ENCODE measurements around the gene MCF2L2.

MCF2L2 gene

DNA sequence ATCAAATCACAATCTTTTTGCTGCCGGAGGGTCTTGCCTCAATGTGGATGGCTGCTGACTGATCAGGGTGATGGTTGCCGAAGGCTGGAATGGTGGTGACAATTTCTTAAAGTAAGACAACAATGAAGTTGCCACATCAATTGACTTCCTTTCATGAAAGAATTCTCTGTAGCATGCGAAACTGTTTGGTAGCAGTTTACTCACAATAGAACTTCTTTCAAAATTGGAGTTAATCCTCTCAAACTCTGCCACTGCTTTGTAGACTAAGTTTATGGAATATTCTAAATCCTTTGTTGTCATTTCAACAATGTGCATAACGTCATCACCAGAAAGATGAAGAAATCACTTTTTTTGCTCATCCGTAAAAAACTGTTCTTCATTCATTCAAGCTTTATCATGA, 109.5 kb downstream of the MCF2L2 start:
- no peak for DNase-seq

DNA sequence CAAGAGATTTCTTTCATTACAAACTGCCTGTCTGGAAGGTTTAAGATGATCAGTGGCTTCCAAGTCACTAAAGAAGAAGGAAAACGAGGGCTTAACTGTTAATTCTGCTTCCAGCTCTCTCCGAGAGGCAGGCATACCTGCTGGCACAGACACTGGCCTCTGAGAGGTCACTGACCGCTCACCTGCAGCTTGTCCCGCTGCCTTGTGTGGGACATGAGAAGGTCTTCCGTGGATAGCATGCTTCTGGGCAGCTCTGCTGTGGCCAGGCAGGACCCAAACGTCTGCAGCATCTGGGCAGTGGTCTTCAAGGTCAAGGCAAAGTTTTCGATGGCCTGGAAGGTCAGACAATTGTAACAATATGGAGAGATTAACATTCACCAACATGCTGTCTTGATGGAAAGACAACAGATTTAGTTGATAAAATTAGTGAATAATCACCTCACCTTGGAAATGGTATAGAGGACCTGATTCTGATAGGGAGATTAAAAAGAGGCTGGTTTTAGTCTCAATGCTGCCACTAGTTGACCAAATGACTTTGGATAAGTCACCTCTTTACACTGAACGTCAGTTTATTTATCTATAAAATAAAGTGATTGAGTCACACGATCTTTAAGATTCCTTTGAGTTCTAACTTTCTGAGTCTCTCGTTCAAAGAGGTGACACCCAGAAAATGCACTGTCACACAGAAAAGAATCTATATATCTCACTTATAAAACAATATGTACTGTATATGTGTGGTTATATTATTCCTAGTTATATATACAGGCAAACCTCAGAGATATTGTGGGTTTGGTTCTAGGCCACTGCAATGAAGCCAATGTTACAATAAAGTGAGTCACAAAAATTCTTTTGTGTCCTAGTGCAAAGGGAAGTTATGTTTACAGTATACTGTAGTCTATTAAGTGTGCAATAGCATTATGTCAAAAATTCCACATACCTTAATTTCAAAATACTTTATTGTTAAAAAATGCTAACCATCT, 110.2 kb downstream of the MCF2L2 start:
- DNase-seq: no peak

DNA sequence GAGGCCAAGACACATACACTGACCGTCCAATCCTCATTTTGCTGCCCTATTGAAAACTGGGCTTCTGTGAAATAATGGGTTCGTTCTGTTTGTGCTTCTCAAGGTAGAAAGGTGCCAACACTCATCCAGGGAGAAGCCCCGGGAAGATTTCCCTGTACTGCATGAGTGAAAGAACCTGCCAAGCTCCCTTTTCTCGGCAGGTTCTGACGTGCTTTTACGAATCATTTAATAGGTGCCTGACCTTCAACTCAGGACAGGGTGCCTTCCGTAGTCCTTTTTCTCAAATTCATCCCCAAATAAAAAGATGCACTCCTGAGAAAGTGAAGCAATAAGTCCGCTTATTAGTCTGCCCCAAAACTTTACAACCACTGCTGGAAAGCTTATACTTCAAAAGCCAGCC, 111.1 kb downstream of the MCF2L2 start:
- DNase-seq: no peak

DNA sequence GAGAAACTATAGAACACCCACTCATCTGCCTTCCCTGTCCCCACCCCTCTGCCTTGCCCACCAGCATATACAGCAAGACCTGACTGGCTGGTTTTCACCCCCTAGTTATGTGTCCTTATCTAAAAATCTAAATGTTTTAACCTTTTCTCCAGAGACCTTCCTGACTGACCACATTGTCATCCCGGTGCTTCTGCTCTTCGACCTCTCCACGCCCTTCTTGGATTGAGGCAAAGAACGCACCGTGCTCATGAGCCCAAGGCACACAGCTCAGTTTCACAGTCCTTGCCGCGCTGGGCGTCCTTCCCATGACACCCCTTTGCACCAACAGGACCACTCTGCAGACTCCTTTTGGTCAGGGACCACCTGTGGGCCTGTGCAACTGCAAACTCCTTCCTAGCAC, 112.7 kb downstream of the MCF2L2 start:
- DNase-seq: no peak

DNA sequence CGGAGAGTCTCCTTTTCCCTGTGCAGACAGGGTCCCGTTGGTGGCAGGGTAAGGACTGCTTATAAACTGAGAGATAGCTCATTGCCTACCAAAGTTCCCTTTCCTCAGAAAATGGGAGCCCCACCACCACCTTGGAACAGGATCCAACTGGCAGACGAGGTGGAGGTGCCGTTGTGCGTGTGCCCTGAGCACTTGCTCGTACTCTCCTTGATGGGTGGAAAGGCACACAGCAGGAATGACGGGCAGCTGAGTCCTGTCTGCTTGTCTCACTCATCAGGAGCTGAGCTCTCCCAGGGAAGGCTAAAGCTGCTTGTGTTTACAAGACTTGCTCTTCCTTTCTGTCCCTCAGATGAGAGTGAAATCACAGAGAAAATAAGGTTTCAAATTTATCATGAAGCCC, 114.7 kb downstream of the MCF2L2 start:
- DNase-seq: no peak

DNA sequence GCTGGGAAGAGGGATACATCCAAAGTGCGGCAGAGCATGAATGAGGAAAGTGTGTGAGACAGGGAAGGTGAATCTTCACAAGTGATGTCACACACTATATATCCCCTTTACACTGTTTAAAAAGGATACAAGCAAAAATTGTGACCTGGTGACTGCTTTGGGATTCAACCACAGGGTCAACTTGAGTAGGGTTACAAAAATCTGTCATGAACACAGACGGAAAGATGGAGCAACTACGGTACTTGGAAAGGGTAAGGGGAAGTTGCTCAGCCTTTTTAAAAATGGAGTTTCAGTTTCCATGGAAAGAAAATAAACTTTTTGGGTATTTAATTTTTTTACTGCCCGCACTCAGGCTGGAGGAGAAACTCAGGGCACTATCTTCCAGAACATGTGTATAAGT, 115.1 kb downstream of the MCF2L2 start:
- DNase-seq: no peak

DNA sequence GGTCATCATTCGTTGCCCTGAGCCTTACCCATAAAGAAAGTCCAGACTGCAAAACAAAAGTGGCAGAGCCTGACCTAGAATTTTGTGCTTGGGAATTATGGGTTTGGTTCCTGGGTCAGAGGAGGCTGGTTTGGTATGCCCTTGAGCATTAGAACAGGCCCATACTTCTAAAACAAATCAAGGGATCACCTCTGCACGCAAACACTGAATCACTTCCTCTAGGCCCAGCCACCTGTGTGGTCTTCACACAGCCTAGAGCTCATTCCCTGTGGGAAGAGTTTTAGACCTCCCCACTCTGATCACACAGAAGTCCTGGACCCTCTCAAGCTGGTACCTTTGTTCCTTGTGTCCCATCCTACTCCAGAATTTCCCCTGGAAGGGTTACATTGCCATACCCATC, 116.0 kb downstream of the MCF2L2 start:
- DNase-seq: peak; percentile 33

DNA sequence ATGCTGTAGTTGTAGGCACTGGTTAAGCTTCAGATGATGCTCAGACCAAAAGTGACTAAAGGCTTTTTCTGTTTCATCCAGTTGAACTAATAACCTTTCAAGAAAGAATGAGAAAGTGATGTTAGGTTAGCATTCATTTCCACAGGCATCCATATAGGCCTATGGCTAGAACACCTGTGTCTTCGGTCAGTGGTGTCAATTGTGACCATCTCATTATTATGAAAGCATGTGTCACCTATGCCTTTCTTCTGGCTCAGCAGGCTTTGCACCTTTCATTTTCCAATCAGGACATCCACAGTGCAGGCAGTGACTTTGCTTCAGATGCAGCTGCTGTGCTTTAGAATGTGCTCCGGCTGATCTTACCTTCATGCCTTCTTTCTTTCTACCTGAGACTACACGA, 117.5 kb downstream of the MCF2L2 start:
- DNase-seq: no peak

DNA sequence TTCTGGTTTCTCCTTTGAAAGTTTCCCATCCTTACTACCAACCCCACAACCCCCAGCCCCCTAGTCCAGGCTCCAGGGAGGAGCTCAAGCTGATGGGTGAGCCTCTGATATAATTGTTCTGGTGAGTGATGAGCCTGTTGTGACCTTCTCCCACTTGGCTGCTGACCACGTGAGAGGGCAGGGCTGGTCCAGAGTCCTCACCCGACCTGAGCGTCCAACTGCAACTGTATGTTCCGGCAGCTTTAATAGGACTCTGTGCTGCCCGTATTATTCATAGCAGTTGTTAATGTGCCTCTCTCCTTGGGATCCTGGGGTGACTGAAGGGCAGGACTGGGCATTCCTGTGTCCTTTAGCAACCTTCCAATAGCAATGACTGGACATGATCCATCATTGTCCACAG, 119.1 kb downstream of the MCF2L2 start:
- no peak for DNase-seq

DNA sequence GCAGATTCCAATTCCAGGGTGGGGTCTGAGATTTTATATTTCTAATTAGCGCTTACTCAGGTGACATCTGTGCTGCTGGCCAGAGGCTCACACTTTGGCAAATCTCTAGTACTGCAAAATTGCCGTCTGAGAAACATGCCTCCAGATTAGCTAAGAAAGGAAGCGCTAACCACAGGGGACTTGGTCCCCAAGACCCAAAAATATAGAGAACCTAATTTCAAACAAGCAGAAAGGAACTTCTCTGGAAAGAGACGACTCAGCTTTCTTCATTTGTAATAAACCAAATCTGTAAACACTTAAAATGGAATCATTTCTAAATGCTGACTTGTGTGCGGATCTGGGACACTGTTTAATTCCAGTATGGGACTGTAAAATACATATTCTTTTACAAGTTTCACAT, 119.7 kb downstream of the MCF2L2 start:
- DNase-seq: no peak

DNA sequence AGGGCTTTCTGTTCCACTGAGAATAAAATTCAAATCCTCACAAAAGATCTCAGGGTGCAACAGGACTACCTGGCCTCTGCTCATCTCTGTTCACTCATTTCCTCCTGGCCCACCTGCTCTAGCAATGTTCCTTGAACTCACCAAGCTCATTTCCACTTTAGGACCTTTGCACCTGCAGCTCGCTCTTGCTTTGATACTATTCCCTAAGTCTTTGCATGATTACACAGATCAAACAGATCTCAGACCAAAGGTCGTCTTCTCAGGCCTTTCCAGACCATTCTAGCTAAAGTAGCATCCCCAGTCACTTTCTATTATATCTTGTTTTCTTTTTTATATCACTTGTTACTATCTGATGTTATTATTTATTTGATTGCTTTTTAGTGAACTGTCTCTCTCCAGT, 120.7 kb downstream of the MCF2L2 start:
- peak; percentile 63 for DNase-seq

DNA sequence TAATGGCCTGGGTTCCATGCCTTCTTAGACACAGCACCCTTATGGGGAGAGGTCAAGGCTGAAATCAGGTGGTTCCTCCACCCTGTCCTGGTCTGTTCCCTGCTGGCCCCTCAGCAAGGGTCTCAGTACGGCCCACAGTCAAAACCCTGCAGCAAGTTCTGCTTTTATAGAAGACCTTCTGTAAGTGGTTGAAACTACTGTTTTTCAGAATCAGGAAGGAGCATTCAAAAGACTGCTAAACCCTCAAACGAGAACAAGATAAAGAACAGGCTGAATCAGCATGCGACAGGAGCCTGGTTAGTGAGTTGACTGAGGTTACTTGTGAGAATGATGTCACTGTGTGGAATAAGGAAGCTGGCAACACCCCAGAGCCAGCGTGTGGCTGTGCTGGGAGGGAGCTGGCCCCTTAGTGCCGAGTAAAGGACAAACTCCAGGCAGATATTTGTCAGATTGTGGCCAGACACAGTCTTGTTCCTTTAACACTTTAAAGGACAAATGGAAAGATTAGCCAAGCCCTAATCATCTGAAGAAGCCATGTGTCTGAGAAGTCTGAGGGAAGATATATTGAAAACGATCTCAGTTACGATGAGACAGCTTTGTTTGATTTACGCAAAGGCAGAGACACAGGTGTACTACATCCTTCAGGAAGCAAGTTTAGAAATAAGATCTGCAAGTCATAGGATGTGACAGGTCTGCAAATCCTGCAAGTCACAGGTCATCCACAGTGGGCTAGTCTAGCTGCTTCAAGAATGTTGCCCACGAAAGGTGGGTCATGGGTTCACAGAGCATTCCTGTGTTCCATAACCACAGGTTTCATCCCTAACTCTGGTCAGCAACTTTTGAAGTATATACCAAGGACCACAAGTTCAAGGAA, 121.4 kb downstream of the MCF2L2 start:
- peak; percentile 85 for DNase-seq

DNA sequence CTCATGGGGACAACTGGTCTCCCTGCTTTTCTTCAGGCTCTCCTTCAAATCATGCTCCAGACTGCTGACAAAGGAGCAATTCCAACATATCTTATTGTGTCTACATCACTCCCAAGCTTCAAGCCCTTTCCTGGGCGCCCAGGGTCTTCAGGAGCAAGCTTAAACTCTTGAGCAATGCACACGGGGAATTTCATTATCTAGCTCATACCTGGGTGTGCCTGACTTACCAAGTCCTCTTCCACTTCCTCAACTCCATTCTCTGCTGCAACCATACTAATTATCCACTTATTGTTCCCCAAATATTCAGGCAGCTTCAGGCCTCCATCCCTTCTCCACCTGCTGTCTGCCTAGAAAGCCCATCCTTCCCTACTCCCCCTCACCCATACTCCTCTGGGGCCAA, 124.7 kb downstream of the MCF2L2 start:
- no peak for DNase-seq

DNA sequence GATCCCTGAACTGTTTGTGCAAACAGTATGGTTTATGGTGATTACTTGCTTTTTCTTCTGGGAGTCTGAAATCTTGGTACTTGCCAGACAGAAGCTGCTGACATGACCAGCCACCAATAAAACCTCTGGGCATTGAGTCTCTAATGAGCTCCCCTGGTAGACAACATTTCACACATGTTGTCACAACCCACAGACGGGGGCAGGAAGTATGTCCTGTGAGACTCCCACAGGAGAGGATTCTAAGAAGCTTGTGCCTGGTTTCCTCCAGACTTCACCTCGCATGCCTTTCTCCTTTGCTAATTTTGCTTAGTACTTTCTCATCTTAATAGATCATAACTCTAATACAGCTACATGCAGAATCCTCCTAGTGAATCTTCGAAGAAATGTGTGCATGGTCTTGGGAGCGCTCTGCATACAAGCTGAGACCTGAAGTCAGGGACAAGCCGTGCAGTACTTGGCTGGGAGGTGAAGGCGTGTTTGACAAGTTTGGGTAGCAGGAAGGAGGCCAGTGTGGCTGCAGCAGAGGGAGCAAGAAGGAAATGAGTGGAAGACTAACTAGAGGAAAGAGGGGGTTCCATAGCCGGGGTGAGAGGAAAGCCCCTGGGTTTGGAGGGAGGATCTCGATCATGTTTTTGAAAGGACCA, 126.4 kb downstream of the MCF2L2 start:
- no peak for DNase-seq

DNA sequence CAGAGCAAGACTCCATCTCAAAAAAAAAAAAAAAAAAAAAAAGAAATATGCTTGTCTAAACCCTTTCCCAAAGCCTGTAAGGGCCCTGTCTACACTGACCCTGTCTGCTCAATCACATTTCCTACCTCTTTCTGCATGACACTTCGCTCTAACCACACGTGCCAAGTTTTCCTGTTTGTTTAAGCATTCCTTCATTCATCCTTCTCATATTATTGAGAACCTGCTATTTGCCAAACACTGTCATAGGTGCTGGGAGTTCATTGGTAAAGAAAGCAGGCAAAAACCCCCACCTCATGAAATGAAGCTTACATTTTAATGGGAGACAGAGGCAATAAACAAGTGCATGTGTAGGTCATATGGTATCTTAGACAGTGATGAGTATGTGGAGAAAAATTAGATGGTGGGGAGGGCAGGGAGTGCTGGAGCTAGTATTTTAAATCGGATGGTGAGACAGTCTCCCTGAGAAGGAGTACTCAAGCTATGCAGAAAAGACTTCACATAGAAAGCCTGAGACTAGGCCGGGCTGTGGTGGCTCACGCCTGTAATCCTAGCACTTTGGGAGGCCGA, 127.3 kb downstream of the MCF2L2 start:
- DNase-seq: no peak

DNA sequence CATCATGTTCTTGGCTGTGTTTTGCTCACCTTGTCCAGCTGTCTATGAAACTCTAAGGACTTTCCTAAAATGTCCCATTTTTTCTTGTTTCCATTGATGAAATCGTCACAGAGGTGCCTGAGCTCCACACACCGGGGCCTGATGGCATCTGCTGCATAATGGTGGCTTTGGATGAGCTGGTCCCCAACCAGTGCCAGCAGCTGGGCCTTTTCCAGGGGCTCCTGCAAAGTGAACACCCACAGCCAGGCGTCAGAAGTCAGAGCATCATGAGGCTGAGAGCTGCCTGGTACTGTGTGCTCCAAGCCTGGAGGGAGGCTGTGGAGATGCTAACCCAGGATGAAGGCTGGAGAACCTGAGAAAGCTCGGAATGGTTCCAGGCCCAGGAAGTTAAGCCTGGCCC, 128.4 kb downstream of the MCF2L2 start:
- no peak for DNase-seq

DNA sequence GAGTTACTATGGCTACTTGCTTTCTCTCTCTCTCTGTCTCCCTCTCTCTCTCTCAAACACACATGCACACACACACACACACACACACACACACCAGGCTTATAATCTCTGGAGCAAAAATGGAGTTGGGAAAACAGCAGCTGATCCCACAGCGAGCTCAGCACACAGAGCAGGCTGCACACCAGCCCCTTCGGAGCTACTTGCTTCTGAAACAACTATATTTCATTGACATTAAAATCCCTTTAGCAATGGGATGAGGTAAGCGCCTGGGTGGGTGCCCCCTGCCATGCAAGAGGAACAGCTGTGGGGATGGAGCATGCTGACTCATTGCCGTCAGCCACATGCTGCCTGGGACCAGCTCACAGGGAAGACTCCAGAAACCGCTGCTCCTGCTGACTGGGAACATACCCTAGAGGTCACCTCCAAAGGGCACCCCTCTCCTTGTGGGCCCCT, 129.7 kb downstream of the MCF2L2 start:
- peak; percentile 81 for DNase-seq

DNA sequence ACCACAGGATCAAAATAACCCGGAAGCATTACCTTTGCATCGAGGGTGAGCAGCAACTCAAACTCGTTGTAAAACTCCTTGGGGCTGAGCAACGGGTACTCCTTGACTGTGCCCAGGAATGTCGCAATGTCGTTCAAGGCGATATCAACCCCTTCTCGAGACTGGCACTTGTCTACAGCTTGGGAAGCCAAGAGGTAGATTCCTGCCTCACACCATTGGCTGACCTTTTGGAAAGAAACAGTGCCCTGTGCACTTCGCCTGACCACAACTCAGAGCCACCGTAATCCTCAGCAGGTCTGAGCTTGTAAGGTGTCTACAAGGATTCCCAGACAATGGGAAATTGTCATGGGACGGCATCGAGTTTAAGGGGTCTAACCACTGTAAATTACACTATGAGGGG, 131.5 kb downstream of the MCF2L2 start:
- no peak for DNase-seq

DNA sequence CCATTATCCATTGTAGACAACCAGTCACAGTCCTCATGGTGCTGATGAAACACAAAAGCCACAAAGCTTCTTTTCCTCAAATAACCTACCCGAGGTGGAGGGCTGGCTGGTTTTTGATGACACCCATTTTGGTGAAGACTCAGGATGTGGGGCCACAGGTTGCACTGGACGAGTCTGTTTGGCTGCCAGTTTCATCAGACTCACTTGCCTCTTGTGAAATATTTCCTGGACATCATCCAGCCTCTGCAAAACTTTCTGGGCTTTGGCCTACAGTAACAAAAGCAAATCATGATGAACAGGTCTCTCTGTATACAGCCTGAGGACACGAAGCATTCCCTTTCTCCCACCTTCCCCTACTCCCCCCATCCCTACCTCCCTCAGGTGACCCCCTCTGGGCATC, 133.2 kb downstream of the MCF2L2 start:
- DNase-seq: no peak

DNA sequence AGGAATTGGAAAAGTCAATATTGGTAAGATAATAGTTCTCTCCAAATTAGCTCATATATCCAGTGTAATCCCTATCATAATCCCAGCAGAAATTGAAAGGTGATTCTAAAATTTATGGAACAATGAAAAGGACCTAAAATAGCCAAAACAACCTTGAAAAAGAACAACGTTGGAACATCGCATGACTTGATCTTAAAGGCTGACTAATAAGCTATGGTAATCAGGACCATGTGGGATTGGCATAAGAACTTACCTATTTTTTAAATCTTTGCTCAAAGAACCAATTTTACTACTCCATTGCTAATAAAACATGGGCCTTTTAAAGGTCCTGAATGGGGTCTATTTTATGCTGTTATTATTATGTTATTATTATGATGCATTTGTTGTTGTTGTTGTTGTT, 134.5 kb downstream of the MCF2L2 start:
- no peak for DNase-seq

DNA sequence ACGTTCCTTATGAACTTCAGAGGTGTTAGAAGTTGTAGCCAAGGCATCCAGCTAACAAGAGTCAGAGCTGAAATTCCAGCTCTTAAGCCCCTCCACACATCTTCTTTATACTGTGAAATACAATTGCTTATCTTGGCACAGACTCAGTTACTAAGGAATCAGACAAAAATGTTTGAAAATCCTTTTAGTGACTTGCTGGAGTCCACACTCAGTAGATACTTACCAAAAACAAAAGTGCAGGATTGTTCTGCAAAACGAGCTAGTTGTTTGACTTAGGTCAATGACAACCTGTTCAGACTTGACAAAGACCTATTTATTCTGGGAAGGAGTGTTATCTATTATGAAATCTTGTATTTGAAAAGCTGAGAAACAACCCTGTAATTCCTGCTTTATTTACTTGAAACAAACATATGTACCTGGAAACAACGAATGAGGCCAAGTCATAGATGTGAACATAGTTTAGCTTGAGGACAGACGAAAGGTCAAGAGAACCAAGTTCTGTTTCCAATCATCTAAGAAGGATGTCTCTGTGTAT, 136.9 kb downstream of the MCF2L2 start:
- peak; percentile 32 for DNase-seq

DNA sequence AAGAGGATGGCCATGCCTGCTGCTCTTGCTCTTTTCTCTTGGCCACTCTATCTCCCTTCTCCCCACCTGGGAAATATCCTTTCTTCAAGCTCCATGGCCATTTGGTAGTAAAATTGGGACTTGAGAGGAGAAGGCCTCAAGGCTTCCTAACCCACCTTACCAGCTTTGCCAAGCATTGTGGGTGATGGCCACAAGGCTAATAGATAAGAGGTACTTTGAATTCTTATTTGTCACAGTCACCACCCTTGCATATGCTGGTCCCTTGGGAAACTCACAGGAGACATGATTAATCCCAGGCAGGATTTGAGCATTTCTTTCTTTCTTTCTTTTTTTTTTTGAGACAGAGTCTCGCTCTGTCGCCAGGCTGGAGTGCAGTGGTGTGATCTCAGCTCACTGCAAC, 138.2 kb downstream of the MCF2L2 start:
- no peak for DNase-seq

DNA sequence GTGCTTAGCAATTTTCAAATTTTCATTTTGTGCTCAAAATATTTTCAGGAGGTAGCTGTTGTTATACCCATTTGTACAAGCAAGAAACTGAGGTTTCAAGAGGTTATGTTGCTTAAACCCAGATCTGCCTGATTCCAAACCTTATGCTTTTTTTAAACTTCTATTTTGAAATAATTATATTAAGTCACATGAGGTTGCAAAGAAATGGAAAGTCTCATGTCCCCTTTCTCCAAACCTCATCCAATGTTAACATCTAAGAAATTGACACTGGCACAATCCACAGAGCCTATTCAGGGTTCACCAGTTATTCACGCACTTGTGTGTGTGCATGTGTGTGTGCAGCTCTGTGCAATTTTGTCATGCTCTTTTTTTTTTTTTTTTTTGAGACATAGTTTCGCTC, 140.3 kb downstream of the MCF2L2 start:
- DNase-seq: no peak
